CD4-positive, alpha-beta T cell treated with Interferon alpha-2 for 1 hour (primary cell): Measurements from ENCODE around the gene ZNRD2.

Experiments used
- DNase-seq, 2 donors: peaks; one replicate each; pipeline ENCODE4 v3.0.0-alpha.2; 2020 to 2022

ZNRD2 gene

GRCh38 chr11:65556470-65557279, 13.6 kb upstream of the ZNRD2 start:
- no peak for DNase-seq

GRCh38 chr11:65557280-65558001, 12.8 kb upstream of the ZNRD2 start:
- DNase-seq = no peak

GRCh38 chr11:65558002-65558929, 12.0 kb upstream of the ZNRD2 start, which contains the start of gene LTBP3:
LTBP3 (minus strand) TSS chr11:65558359; CDS start chr11:65557959, 400 bp downstream.
- DNase-seq = peak; percentile 27 to 60

GRCh38 chr11:65558930-65559509, 11.3 kb upstream of the ZNRD2 start:
- DNase-seq = no peak

GRCh38 chr11:65559535-65559934, 10.7 kb upstream of the ZNRD2 start:
- DNase-seq = no peak

- DNase-seq = no peak
Measured at GRCh38 chr11:65559951-65560537, 10.2 kb upstream of the ZNRD2 start.

- DNase-seq = no peak
Measured at GRCh38 chr11:65560555-65561418, 9.5 kb upstream of the ZNRD2 start.

- DNase-seq = no peak
Measured at GRCh38 chr11:65562020-65562419, 8.3 kb upstream of the ZNRD2 start.

- no peak for DNase-seq
Measured at GRCh38 chr11:65562788-65563187, 7.5 kb upstream of the ZNRD2 start.

GRCh38 chr11:65563601-65564000, 6.7 kb upstream of the ZNRD2 start:
- no peak for DNase-seq

- DNase-seq = peak in 1 of 2 donors; percentile 63
Measured at GRCh38 chr11:65564879-65565559, 5.3 kb upstream of the ZNRD2 start.

- DNase-seq = peak; percentile 72 to 84
Measured at GRCh38 chr11:65565624-65566453, 4.4 kb upstream of the ZNRD2 start.

GRCh38 chr11:65569164-65569972, 909 bp upstream of the ZNRD2 start:
- no peak for DNase-seq

- DNase-seq = no peak
Measured at GRCh38 chr11:65571420-65571819, 1.1 kb downstream of the ZNRD2 start.

GRCh38 chr11:65571940-65572339, 1.7 kb downstream of the ZNRD2 start:
- DNase-seq = no peak

GRCh38 chr11:65572356-65573051, 2.2 kb downstream of the ZNRD2 start, which contains the start of gene FAM89B:
FAM89B (plus strand) TSS chr11:65572538; CDS start chr11:65572670, 132 bp downstream.
- peak; percentile 88 to 92 for DNase-seq

- peak in 1 of 2 donors; percentile 38 for DNase-seq
Measured at GRCh38 chr11:65573391-65574079, 3.3 kb downstream of the ZNRD2 start.
